Measurements from ENCODE around the gene ATAD2B.

DNA sequence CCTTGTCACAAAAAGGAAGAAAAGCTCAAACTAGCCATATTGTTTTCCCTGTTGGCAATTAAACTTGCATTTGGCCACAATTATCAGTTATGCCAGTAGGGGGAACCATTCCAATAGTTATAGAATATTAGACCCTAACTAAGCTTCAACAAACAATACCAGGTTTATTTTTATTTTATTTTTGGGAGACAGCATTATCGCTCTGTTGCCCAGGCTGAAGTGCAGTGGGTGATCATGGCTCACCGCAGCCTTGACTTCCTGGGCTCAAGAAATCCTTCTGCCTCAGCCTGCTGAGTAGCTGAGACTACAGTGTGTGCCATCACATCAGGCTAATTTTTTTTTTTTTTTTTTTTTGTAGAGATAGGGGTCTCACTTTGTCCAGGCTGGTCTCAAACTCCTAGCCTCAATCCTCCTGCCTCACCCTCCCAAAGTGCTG is 102.1 kb downstream of the ATAD2B start:
- TF ChIP-seq EZH2 (IDR thresholded peaks at IDR 0.05; ENCODE audit: insufficient read depth, poor library complexity, severe bottlenecking), result no peak
- no peak for TF ChIP-seq EZH2phosphoT487 (IDR thresholded peaks at IDR 0.05; ENCODE audit: insufficient read depth, low read depth)
